HT1080 (cell line): ENCODE results near the gene ZNF790. TPM values are rescaled to one million over a fixed set of nuclear protein-coding genes. Genes with fewer than 3 reads are reported as not detected.

Experiments
- DNase-seq: peaks from one replicate; pipeline ENCODE4 v3.0.0-alpha.2; 2015; ENCODE audit warnings: low read depth
- small RNA-seq: library from RNA; depleted of rRNA; stranded (forward); fragments of <200 nt; gene quantifications from one replicate; pipeline ENCODE3, GENCODE V24; 2014
- total RNA-seq: library from RNA; depleted of rRNA; stranded (reverse); fragments of >200 nt; shearing (Covaris generic); gene quantifications from 2 replicates; pipeline ENCODE4 v1.2.3, GENCODE V29; 2014; rRNA removed

ZNF790 gene
- total RNA-seq, 1 experiment from 2014 or later = 0.59 TPM

DNA sequence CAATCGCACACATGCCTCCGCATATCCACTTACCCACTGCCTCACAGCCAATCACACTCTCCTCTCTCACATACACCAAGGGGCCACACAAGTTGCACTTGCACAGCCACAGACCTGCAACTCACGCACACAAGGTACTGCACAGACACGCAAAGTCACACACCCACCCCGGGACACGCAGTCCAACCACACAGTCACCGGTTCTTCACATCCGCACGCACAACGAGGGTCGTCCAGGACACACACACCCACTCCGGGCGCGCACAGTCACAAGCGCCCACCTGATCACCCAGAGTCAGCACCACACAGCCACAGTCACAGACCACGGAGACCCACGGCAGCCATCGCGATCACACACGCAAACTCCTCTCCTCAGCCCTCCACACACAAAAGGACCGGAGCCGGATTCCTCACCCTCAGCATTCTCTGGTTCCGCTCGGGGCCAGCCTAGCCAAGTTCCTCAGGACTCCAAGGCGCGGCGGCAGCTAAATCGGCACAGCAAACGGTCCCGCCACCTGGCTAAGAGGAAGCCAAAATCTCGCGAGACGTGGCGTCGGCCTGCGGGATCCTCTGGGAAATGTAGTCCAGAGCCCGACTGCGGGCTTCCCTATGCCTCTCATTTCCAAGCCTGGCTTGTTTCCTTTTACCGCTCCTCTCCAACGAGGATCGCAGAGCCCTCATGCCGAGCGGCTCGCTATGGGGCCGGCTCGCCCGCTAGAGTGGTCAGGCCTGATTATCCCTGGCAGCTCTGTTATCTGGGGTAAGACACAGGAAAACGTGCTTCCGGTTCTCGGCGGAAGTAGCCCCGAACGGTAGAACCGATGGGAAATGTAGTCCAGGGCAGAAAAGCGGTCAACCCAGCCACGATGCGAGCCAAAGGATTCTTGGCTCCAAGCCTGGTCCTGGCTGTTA lies 65.6 kb downstream of the ZNF790 start, which contains the start of gene ZNF850:
Gene ZNF850 (minus strand): TSS at position 497 of the 912 bp plus-strand sequence. CDS start 10,201 bp downstream, outside the sequence.
- peak; percentile 86 for DNase-seq

DNA sequence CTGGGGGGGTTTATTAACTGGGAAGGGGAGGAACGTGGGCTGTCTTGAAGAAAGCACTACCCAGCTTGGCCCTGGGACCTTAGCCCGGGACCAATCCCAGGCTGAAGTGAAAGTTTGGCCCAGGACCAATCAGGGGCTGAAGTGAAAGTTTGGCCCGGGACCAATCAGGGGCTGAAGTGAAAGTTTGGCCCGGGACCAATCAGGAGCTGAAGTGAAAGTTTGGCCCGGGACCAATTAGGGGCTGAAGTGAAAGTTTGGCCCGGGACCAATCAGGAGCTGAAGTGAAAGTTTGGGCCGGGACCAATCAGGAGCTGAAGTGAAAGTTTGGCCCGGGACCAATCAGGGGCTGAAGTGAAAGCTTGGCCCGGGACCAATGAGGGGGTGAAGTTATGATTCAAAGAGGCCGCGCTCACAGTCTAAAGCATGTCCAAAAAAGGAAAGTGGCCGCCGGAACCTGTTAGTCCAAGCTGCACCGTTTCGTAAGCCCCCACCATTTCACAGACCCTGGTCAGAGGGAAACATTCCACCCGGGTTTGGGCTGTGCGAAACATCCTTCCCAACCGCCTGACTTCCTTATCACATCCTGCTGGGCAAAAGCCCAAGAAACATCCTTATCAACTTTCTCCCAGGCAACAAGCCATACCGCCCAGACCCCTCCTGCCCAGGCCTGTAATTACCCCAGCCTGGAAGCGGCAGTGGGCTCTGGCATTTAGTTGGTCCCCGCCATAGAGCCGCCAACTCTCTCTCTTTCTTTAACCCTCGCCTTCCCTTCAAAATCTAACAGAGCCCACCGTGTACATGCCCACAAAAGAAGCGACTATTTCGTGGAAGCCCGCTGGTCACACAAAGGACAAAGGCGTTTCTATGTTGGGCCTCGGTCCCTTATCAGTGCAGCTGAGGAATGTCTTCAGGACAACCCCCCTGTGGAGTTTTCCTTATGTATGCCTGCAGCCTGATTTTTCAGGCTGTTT lies 66.6 kb downstream of the ZNF790 start:
- DNase-seq = peak; percentile 28

Small RNAs within 50 kb of the gene (small RNA-seq; reads per million reads assigned to genes)
- gene RF00019 = not detected

Other genes starting within 250 kb of the ZNF790 start
- 0.03 TPM in 1 of 2 replicates, not detected in the other for gene ZNF382, start 233.1 kb downstream of the ZNF790 start, total RNA-seq
- gene ZNF461, start 171.6 kb downstream of the ZNF790 start, total RNA-seq = 3.5 and 4.5 TPM in 2 replicates
- gene ZNF567, start 150.8 kb downstream of the ZNF790 start, total RNA-seq = 1.5 and 1.8 TPM in 2 replicates
- gene ZNF850, start 65.6 kb downstream of the ZNF790 start, total RNA-seq = 5.3 and 7.0 TPM in 2 replicates
- gene ZNF345, start 12.5 kb upstream of the ZNF790 start, total RNA-seq = 1.4 and 1.9 TPM in 2 replicates
- 2.7 and 4.1 TPM in 2 replicates for gene ZNF829, start 77.9 kb upstream of the ZNF790 start, total RNA-seq
- 11.3 and 13.9 TPM in 2 replicates for gene ZNF568, start 77.9 kb upstream of the ZNF790 start, total RNA-seq
- gene ZNF420, start 240.0 kb upstream of the ZNF790 start, total RNA-seq = 5.4 and 13.1 TPM in 2 replicates